Endometrial microvascular endothelial cells (primary cell): Measurements from ENCODE around the gene KRTAP2-1. TPM values are rescaled to one million over a fixed set of nuclear protein-coding genes. Genes with fewer than 3 reads are reported as not detected.

ENCODE experiments used
- total RNA-seq: library from RNA; depleted of rRNA; stranded (reverse); fragments of >200 nt; gene quantifications from one replicate; pipeline ENCODE4 v1.2.3, GENCODE V29; 2015; ENCODE audit errors: inconsistent ontology term

The KRTAP2-1 gene
- total RNA-seq, 1 donor from 2014 or later: not detected

Other genes with a start within 250 kb of the KRTAP2-1 start
- gene KRT28, start 247.4 kb downstream of the KRTAP2-1 start, total RNA-seq: not detected
- 6.4 TPM for gene KRT10, start 224.7 kb downstream of the KRTAP2-1 start, total RNA-seq
- gene KRT12, start 180.1 kb downstream of the KRTAP2-1 start, total RNA-seq: not detected
- gene KRT20, start 162.1 kb downstream of the KRTAP2-1 start, total RNA-seq: not detected
- not detected for gene KRT23, start 109.7 kb downstream of the KRTAP2-1 start, total RNA-seq
- not detected for gene KRT39, start 80.4 kb downstream of the KRTAP2-1 start, total RNA-seq
- not detected for gene KRT40, start 63.0 kb downstream of the KRTAP2-1 start, total RNA-seq
- not detected for gene KRTAP3-3, start 53.2 kb downstream of the KRTAP2-1 start, total RNA-seq
- not detected for gene KRTAP3-2, start 47.4 kb downstream of the KRTAP2-1 start, total RNA-seq
- not detected for gene KRTAP3-1, start 38.2 kb downstream of the KRTAP2-1 start, total RNA-seq
- not detected for gene KRTAP1-5, start 20.1 kb downstream of the KRTAP2-1 start, total RNA-seq
- not detected for gene KRTAP1-4, start 17.1 kb downstream of the KRTAP2-1 start, total RNA-seq
- gene KRTAP1-3, start 12.4 kb downstream of the KRTAP2-1 start, total RNA-seq: not detected
- gene KRTAP1-1, start 5.9 kb downstream of the KRTAP2-1 start, total RNA-seq: not detected
- not detected for gene KRTAP2-2, start 7.9 kb upstream of the KRTAP2-1 start, total RNA-seq
- gene KRTAP2-3, start 12.8 kb upstream of the KRTAP2-1 start, total RNA-seq: not detected
- not detected for gene KRTAP2-4, start 18.6 kb upstream of the KRTAP2-1 start, total RNA-seq
- gene KRTAP4-7, start 36.8 kb upstream of the KRTAP2-1 start, total RNA-seq: not detected
- not detected for gene KRTAP4-8, start 50.8 kb upstream of the KRTAP2-1 start, total RNA-seq
- not detected for gene KRTAP4-16, start 54.9 kb upstream of the KRTAP2-1 start, total RNA-seq
- gene KRTAP4-9, start 58.1 kb upstream of the KRTAP2-1 start, total RNA-seq: not detected
- gene KRTAP4-11, start 71.1 kb upstream of the KRTAP2-1 start, total RNA-seq: not detected
- not detected for gene KRTAP4-12, start 76.9 kb upstream of the KRTAP2-1 start, total RNA-seq
- not detected for gene KRTAP4-6, start 93.2 kb upstream of the KRTAP2-1 start, total RNA-seq
- gene KRTAP4-5, start 102.5 kb upstream of the KRTAP2-1 start, total RNA-seq: not detected
- gene KRTAP4-4, start 113.4 kb upstream of the KRTAP2-1 start, total RNA-seq: not detected
- gene KRTAP4-3, start 120.9 kb upstream of the KRTAP2-1 start, total RNA-seq: not detected
- gene KRTAP4-2, start 130.9 kb upstream of the KRTAP2-1 start, total RNA-seq: not detected
- not detected for gene KRTAP4-1, start 137.6 kb upstream of the KRTAP2-1 start, total RNA-seq
- not detected for gene KRTAP9-1, start 142.6 kb upstream of the KRTAP2-1 start, total RNA-seq
- not detected for gene KRTAP9-2, start 179.3 kb upstream of the KRTAP2-1 start, total RNA-seq
- not detected for gene KRTAP9-3, start 185.1 kb upstream of the KRTAP2-1 start, total RNA-seq
- not detected for gene KRTAP9-8, start 190.7 kb upstream of the KRTAP2-1 start, total RNA-seq
- gene KRTAP9-4, start 202.4 kb upstream of the KRTAP2-1 start, total RNA-seq: not detected
- gene KRTAP9-9, start 208.1 kb upstream of the KRTAP2-1 start, total RNA-seq: not detected
- not detected for gene KRTAP9-6, start 218.1 kb upstream of the KRTAP2-1 start, total RNA-seq
- gene KRTAP9-7, start 228.4 kb upstream of the KRTAP2-1 start, total RNA-seq: not detected